Hepatocyte (in vitro differentiated cells): Measurements from ENCODE around the gene LMOD2. TPM values are rescaled to one million over a fixed set of nuclear protein-coding genes. Genes with fewer than 3 reads are reported as not detected.

Source experiments
- DNase-seq: peaks from one replicate; pipeline ENCODE4 v3.0.0-alpha.2; 2016; ENCODE audit warnings: low spot score
- H2AFZ ChIP-seq: fragments of 200-600 bp; sonication (generic); 2 replicates; pipeline ENCODE4 v1.6.0; 2016; ENCODE audit warnings: antibody characterized with exemption, mild to moderate bottlenecking
- H3K27ac ChIP-seq: fragments of 200-600 bp; sonication (generic); 2 replicates; pipeline ENCODE4 v1.5.1; 2016; ENCODE audit warnings: mild to moderate bottlenecking
- H3K27me3 ChIP-seq: fragments of 200-600 bp; sonication (generic); 2 replicates; pipeline ENCODE4 v1.6.1; 2016
- H3K36me3 ChIP-seq: fragments of 200-600 bp; sonication (generic); replicated peaks from 2 replicates; pipeline ENCODE4 v1.5.1; 2016; ENCODE audit warnings: low read depth; ENCODE audit not compliant: insufficient read depth
- H3K4me1 ChIP-seq: fragments of 200-600 bp; sonication (generic); 2 replicates; pipeline ENCODE4 v1.5.1; 2016; ENCODE audit warnings: mild to moderate bottlenecking, moderate library complexity; ENCODE audit not compliant: insufficient read depth
- H3K4me2 ChIP-seq: fragments of 200-600 bp; sonication (generic); 2 replicates; pipeline ENCODE4 v1.6.0; 2016
- H3K4me3 ChIP-seq: fragments of 200-600 bp; sonication (generic); 2 replicates; pipeline ENCODE4 v1.5.1; 2016; ENCODE audit warnings: mild to moderate bottlenecking
- H3K79me2 ChIP-seq: fragments of 200-600 bp; sonication (generic); 2 replicates; pipeline ENCODE4 v1.6.0; 2017; ENCODE audit warnings: mild to moderate bottlenecking
- H3K9me2 ChIP-seq: fragments of 200-600 bp; sonication (generic); replicated peaks from 2 replicates; pipeline ENCODE4 v1.6.0; 2017; ENCODE audit warnings: mild to moderate bottlenecking; ENCODE audit not compliant: insufficient read depth
- H3K9me3 ChIP-seq: fragments of 200-600 bp; sonication (generic); 2 replicates; pipeline ENCODE4 v1.5.1; 2016; ENCODE audit warnings: low read depth, mild to moderate bottlenecking
- H4K20me1 ChIP-seq: fragments of 200-600 bp; sonication (generic); 2 replicates; pipeline ENCODE4 v1.6.0; 2016; ENCODE audit warnings: mild to moderate bottlenecking; ENCODE audit not compliant: insufficient read depth, poor library complexity, severe bottlenecking
- CTCF ChIP-seq: fragments of 200-600 bp; sonication (generic); IDR thresholded peaks from 2 replicates; pipeline ENCODE4 v1.5.1; 2016; ENCODE audit warnings: antibody characterized with exemption, mild to moderate bottlenecking; ENCODE audit not compliant: poor library complexity
- EZH2 ChIP-seq: fragments of 200-600 bp; sonication (generic); IDR thresholded peaks from 2 replicates; pipeline ENCODE4 v1.6.1; 2016; ENCODE audit warnings: antibody characterized with exemption, mild to moderate bottlenecking, borderline replicate concordance
- EZH2phosphoT487 ChIP-seq: fragments of 200-600 bp; sonication (generic); IDR thresholded peaks from one replicate; pipeline ENCODE4 v1.6.1; 2018; ENCODE audit warnings: antibody characterized with exemption, mild to moderate bottlenecking, low read depth, moderate library complexity; ENCODE audit not compliant: unreplicated experiment, severe bottlenecking
- WGBS: methylation state at CpG from one replicate; pipeline ENCODE4 v1.1.6; 2016; ENCODE audit warnings: low lambda C conversion rate; ENCODE audit errors: missing lambda C conversion rate; 5-methylcytosine and 5-hydroxymethylcytosine counted together
- polyA plus RNA-seq: library from polyadenylated mRNA; unstranded; fragments of >200 nt; fragmentation: Nextera tagmentation; extraction: Ambion mirVana; gene quantifications from 2 replicates; pipeline ENCODE4 v1.2.1, GENCODE V29; 2016
- total RNA-seq: library from RNA; depleted of rRNA; stranded (reverse); fragments of >200 nt; gene quantifications from 2 replicates; pipeline ENCODE4 v1.2.3, GENCODE V29; 2014

LMOD2 gene
- total and polyA plus RNA-seq, 2 experiments from 2014 or later, result not detected

- Histone ChIP-seq H3K27me3 (no peaks in the 10 kb centered on the region), H3K4me3 (no peak overlapping the region), H3K27ac (no peak overlapping the region), H3K4me2 (no peak overlapping the region), H3K9me2 (no peaks in the 10 kb centered on the region), H3K79me2 (no peaks in the 10 kb centered on the region), H3K36me3 (no peaks in the 10 kb centered on the region), H3K9me3 (no peaks in the 10 kb centered on the region), H3K4me1 (no peaks in the 10 kb centered on the region), H2AFZ (no peak overlapping the region), H4K20me1 (no peaks in the 10 kb centered on the region)
- TF ChIP-seq EZH2 (no peak), CTCF (no peak), EZH2phosphoT487 (no peak)
- WGBS, result 77% methylated on average over 2 of the region's 2 CpGs
- DNase-seq, result no peak
Observed at GRCh38 chr7:123649964-123650363, 5.7 kb upstream of the LMOD2 start.

DNA sequence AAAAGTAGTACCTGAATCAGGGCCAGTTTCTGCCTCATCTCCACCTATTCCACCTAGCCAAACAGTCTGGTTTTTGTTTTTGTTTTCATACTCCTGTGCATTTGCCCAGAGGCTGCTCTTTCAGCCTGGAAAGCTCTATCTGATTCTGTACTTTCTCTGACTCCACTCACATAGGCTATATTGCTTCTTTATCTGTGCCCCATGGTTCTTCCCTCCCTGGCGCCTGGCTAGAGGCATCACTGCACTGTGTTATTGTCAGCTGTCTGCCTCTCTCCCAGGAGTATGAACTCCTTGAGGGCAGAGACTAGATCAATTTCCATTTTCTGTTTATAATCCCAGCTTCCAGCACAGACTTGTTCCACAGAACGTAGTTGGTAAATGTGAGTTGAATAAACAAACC, 5.1 kb upstream of the LMOD2 start:
- WGBS, result 54% methylated on average over 2 of the region's 2 CpGs
- no peak overlapping the region for H3K27ac ChIP-seq
- no peaks in the 10 kb centered on the region for H3K79me2 ChIP-seq
- no peaks in the 10 kb centered on the region for H3K9me2 ChIP-seq
- no peaks in the 10 kb centered on the region for H3K36me3 ChIP-seq
- no peak for TF ChIP-seq EZH2
- no peak for TF ChIP-seq EZH2phosphoT487
- TF ChIP-seq CTCF, result no peak
- H2AFZ ChIP-seq, result no peak overlapping the region
- no peaks in the 10 kb centered on the region for H3K27me3 ChIP-seq
- H3K4me2 ChIP-seq, result no peak overlapping the region
- no peaks in the 10 kb centered on the region for H3K9me3 ChIP-seq
- no peak for DNase-seq
- H4K20me1 ChIP-seq, result no peaks in the 10 kb centered on the region
- no peak overlapping the region for H3K4me3 ChIP-seq
- H3K4me1 ChIP-seq, result no peaks in the 10 kb centered on the region

DNA sequence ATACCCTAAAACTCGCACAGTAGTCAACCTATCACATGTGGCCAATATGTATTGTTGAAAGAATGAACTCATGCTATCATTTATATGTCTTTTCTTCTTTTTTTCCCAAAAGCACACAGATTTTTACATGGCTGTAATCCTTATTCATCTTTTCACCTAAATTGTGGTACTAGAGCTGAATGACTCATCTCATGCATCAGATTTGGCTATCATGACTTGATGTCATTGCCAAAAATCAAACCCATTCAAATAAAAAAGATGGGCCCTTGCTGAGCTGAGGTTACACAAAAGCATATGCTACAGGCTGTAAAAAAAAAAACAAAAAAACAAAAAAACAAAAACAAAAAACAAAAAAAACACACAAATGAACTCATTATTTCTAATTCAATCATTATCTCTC, 3.3 kb upstream of the LMOD2 start:
- Histone ChIP-seq H3K9me3 (no peaks in the 10 kb centered on the region), H3K4me1 (no peaks in the 10 kb centered on the region), H3K4me3 (no peak overlapping the region), H3K27ac (no peak overlapping the region), H3K27me3 (no peaks in the 10 kb centered on the region), H2AFZ (no peak overlapping the region), H3K9me2 (no peaks in the 10 kb centered on the region), H3K4me2 (no peak overlapping the region), H3K36me3 (no peaks in the 10 kb centered on the region), H3K79me2 (no peaks in the 10 kb centered on the region), H4K20me1 (no peaks in the 10 kb centered on the region)
- no peak for DNase-seq
- 96% methylated on average over 1 of the region's 1 CpG for WGBS
- no peak for TF ChIP-seq EZH2
- TF ChIP-seq EZH2phosphoT487, result no peak
- no peak for TF ChIP-seq CTCF

GRCh38 chr7:123653162-123653561, 2.5 kb upstream of the LMOD2 start:
- Histone ChIP-seq H2AFZ (no peak overlapping the region), H3K27me3 (no peaks in the 10 kb centered on the region), H3K9me2 (no peaks in the 10 kb centered on the region), H3K9me3 (no peaks in the 10 kb centered on the region), H3K4me3 (no peak overlapping the region), H3K36me3 (no peaks in the 10 kb centered on the region), H3K4me2 (no peak overlapping the region), H4K20me1 (no peaks in the 10 kb centered on the region), H3K79me2 (no peaks in the 10 kb centered on the region), H3K27ac (no peak overlapping the region), H3K4me1 (no peaks in the 10 kb centered on the region)
- no peak for TF ChIP-seq CTCF
- no peak for TF ChIP-seq EZH2
- no peak for TF ChIP-seq EZH2phosphoT487
- DNase-seq, result no peak
- WGBS, result 95% methylated on average over 6 of the region's 6 CpGs
